Fibroblast of villous mesenchyme (primary cell): ENCODE data around the gene MYLIP. TPM values are rescaled to one million over a fixed set of nuclear protein-coding genes. Genes with fewer than 3 reads are reported as not detected.

ENCODE experiments used
- DNase-seq: peaks from one replicate; pipeline ENCODE4 v3.0.0-alpha.2; 2010; ENCODE audit warnings: low read depth
- H3K4me3 ChIP-seq: 2 replicates; pipeline ENCODE4 v1.5.1; 2011; ENCODE audit warnings: low read depth, mild to moderate bottlenecking, low read length
- total RNA-seq: library from RNA; depleted of rRNA; stranded (reverse); fragments of >200 nt; gene quantifications from 2 replicates; pipeline ENCODE4 v1.2.3, GENCODE V29; 2012
- TF ChIP-seq, protein P1 (sequence below): IDR thresholded peaks from 2 replicates; pipeline ENCODE4 v1.5.1; 2012; ENCODE audit warnings: low read depth, mild to moderate bottlenecking, low read length; ENCODE audit not compliant: insufficient read depth

Gene MYLIP
- total RNA-seq, result 21.9 and 31.5 TPM in 2 replicates

DNA sequence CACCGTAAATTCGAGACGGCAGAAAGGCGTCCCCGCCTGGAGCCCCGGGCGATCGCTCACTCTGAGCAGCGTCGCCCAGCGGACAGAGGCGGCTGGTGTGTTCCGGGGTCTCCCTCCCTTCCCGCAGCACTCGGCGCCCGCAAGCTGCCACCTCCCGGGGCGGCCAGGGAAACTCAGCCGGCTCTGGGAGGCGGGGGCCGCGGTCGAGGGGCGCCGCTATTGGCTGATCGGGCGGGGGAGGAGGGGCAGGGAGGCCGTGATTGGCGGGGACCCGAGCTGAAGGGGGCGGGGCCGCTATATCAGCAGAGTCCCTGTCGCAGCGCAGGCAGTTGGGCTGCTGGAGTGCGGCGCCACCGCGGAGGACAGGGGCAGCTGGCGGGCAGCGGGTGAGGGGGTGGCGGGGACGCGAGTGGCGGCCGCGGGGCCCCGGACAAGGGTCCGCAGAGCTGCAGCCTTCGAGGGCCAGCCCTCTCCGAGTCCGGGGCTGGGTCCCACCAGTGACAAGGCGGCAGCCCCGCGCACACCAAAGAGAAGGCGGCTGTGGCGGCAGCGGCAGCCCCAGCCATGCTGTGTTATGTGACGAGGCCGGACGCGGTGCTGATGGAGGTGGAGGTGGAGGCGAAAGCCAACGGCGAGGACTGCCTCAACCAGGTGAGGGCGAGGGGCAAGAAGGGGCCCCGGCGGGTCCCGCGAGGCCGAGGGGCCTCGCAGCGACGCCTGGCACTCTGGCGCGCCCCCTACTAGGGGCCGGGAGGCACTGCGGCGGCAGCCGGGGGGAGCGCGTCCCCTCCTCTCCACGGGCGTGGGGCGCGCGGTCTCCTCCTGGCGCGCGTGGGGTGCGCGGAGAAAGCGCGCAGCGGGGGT lies at the start of gene MYLIP:
TSS of gene MYLIP (plus strand) at position 328 of the 864 bp plus-strand sequence. CDS start at position 565, 237 bp downstream.
- peak within 1 kb of the TSS; percentile 86 for H3K4me3 ChIP-seq
- TF ChIP-seq, protein P1, sequence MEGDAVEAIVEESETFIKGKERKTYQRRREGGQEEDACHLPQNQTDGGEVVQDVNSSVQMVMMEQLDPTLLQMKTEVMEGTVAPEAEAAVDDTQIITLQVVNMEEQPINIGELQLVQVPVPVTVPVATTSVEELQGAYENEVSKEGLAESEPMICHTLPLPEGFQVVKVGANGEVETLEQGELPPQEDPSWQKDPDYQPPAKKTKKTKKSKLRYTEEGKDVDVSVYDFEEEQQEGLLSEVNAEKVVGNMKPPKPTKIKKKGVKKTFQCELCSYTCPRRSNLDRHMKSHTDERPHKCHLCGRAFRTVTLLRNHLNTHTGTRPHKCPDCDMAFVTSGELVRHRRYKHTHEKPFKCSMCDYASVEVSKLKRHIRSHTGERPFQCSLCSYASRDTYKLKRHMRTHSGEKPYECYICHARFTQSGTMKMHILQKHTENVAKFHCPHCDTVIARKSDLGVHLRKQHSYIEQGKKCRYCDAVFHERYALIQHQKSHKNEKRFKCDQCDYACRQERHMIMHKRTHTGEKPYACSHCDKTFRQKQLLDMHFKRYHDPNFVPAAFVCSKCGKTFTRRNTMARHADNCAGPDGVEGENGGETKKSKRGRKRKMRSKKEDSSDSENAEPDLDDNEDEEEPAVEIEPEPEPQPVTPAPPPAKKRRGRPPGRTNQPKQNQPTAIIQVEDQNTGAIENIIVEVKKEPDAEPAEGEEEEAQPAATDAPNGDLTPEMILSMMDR, result peak; percentile 66
- peak; percentile 95 for DNase-seq

DNA sequence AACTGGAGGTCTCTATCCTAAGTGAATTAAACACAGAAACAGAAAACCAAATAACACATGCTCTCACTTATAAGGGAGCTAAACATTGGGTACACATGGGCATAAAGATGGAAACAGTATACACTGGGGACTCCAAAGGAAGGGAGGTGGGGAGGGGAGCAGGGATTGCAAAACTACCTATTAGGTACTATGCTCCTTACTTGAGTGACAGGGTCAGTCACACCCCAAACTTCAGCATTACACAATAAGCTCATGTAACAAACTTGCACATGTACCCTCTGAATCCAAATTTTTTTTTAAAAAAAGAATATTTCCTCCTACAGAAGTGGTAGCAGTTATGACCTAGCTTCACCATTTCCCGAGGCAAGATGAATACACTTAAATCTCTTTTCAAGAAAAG lies 49.5 kb upstream of the MYLIP start:
- TF ChIP-seq, protein P1, result no peak
- no peak overlapping the region for H3K4me3 ChIP-seq
- DNase-seq, result no peak

DNA sequence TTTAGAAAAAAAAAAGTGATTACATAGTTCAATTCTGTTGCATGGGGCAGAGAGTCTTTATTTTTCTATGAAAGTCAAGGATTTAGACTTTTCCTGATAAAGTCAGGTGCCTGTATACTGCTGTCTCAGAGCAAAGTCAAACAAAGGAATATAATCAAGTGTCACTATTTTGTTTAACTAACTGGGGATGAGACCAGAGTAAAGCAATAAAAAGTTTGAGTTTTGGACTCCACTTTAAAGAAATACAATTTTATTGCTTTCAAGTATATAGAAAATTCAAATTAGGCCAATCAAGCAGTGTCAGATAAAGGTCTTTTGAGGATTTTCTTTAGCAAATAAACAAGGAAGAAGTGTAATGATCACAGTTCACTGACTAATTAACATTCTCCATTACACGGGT lies 48.7 kb upstream of the MYLIP start:
- H3K4me3 ChIP-seq, result no peak overlapping the region
- no peak for DNase-seq
- TF ChIP-seq, protein P1, result no peak

DNA sequence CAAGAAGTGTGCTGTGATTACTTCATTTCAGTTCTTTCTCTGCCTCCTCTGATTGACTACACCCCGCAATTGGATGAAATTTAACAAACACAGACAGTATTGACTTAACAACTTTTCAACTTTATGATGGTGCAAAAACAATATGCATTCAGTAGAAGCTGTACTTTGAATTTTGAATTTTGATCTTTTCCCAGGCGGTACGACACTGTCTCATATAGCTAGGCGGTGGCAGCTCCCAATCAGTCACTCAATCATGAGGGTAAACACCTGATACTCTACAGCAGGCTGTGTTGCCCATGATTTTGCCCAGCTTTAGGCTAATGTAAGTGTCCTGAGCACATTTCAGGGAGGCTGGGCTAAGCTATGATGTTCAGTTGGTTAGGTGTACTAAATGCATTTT lies 47.6 kb upstream of the MYLIP start:
- no peak overlapping the region for H3K4me3 ChIP-seq
- TF ChIP-seq, protein P1, result no peak
- no peak for DNase-seq

DNA sequence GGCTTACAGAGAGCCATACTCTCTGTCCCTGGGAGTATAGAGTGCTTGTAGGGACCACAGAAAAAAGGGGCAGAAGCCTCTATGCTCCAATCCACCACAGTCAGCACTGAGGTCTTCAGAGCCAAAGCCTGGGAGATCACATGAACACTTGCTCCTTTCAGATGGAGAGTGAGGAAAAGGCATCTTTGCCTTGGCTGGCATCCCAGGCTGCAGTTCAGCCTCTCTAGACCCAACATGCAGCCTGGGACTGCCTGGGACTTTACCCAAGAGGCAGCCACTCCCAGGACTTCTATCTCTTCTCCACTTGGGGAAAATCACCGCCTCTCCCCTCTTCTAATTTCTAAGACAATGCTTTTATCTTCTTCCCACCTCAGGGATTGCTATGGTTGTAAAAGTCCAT lies 46.5 kb upstream of the MYLIP start:
- DNase-seq, result no peak
- no peak overlapping the region for H3K4me3 ChIP-seq
- TF ChIP-seq, protein P1, result no peak

DNA sequence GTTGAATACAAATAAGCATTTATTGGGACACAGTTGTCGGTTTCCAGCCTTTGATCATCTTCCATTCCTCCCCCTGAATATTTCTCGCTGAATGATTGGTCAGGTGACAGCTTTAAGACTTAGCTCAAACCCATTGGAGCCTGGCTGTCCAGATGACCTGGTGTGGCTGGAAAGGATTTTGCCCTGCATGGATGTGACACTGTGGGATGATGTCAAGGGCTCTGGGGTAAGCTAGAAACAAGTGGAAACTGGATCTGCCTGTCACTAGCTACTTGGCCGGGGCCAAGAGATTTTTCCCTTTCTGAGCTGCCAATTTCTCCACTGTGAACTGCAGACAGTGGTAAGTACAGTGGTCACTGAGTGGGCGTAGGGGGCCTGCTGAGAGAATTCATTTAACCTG lies 41.9 kb upstream of the MYLIP start:
- no peak overlapping the region for H3K4me3 ChIP-seq
- no peak for DNase-seq
- TF ChIP-seq, protein P1, result no peak

DNA sequence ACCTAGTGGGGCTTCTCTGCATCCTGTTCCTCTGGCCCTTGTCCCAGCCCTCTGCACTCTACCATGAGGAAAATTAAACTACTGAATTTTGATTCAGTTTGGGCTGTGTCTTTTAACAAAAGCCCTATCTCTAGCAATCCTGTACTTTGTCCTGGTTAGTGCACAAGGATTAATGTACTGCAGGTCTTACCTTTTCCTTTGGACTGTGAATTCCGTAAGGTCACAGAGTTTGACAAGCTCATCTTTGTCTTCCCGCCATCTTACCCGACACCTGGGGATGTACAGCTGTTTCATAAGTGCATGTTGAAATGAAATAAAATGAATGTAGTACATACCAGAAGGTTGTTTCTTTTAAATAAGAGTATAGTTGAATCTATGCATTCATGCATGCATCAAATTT lies 41.5 kb upstream of the MYLIP start:
- DNase-seq, result no peak
- H3K4me3 ChIP-seq, result no peak overlapping the region
- TF ChIP-seq, protein P1, result no peak
